HCT116 (cell line): ENCODE data around the gene RBMX. TPM values are rescaled to one million over a fixed set of nuclear protein-coding genes. Genes with fewer than 3 reads are reported as not detected.

Experiments used
- ATAC-seq: fragments of 200-7000 bp; cut with Tn5 transposase; 2 replicates; pipeline ENCODE4 v1.9.1; 2020; ENCODE audit warnings: mild to moderate bottlenecking, moderate library complexity
- BruUV-seq: library from RNA; stranded (reverse); fragments of 400-500 nt; replicated peaks from 2 replicates; lab custom pipeline; 2021; lab: Mats Ljungman, UMichigan
- CTCF ChIA-PET: fragments of 300-600 bp; sonication (Branson Sonifier 250); formaldehyde crosslinking; loops from one replicate; lab custom pipeline; 2021; ENCODE audit warnings: antibody characterized with exemption; lab: Charles Lee
- POLR2A ChIA-PET: fragments of 300-600, 350-600 bp; sonication (Branson Sonifier 250); formaldehyde crosslinking; loops from one replicate; lab custom pipeline; 2021; ENCODE audit warnings: antibody characterized with exemption; lab: Charles Lee
- RAD21 ChIA-PET, 2 experiments: fragments of 300-600 bp; sonication (Branson Sonifier 250); formaldehyde crosslinking; loops; one replicate each; lab custom pipeline; 2023; ENCODE audit warnings: low total read pairs in 2 of 2; ENCODE audit not compliant: uncharacterized antibody in 2 of 2, unreplicated experiment in 2 of 2, low non-redundant PET in 1 of 2; lab: Charles Lee
- DNase-seq: peaks from one replicate; pipeline ENCODE4 v3.0.0-alpha.2; 2010; ENCODE audit warnings: low read depth, low spot score
- H2AFZ ChIP-seq: fragments of 200-600 bp; shearing (Covaris generic), sonication (generic); 2 replicates; pipeline ENCODE4 v1.6.1; 2017; ENCODE audit warnings: low read depth, mixed run types, mixed read lengths, antibody characterized with exemption, low read length; ENCODE audit not compliant: poor library complexity, severe bottlenecking
- H3K27ac ChIP-seq: 2 replicates; pipeline ENCODE4 v1.5.1; 2012; ENCODE audit warnings: low read depth, low read length
- H3K27me3 ChIP-seq: fragments of 200-600 bp; sonication (generic); 2 replicates; pipeline ENCODE4 v1.6.1; 2016; ENCODE audit warnings: mixed run types, low read length, mixed read lengths; ENCODE audit not compliant: insufficient read depth
- H3K36me3 ChIP-seq, 2 experiments: fragments of 200-500 bp in 1 of 2; fragments of 200-600 bp in 1 of 2; sonication (Bioruptor generic) in 1 of 2; sonication (generic) in 1 of 2; 2 replicates each; pipeline versions ENCODE4 v1.5.1 to v1.6.1; 2014 to 2016; ENCODE audit warnings: low read length in 2 of 2, inconsistent platforms in 1 of 2, mixed read lengths in 1 of 2, mixed run types in 1 of 2; ENCODE audit not compliant: insufficient read depth in 2 of 2, control insufficient read depth in 1 of 2
- H3K4me1 ChIP-seq, 2 experiments: fragments of 200-600 bp in 1 of 2; sonication (generic) in 1 of 2; 2 replicates each; pipeline versions ENCODE4 v1.5.1 to v1.6.1; 2012 to 2017; ENCODE audit warnings: low read length in 2 of 2, inconsistent platforms in 1 of 2, mild to moderate bottlenecking in 1 of 2, mixed read lengths in 1 of 2, mixed run types in 1 of 2, moderate library complexity in 1 of 2; ENCODE audit not compliant: insufficient read depth in 2 of 2, control insufficient read depth in 1 of 2
- H3K4me2 ChIP-seq: fragments of 200-600 bp; sonication (generic); 2 replicates; pipeline ENCODE4 v1.6.1; 2017; ENCODE audit warnings: mixed run types, low read length, mixed read lengths
- H3K4me3 ChIP-seq, 2 experiments: fragments of 200-600 bp in 1 of 2; sonication (generic) in 1 of 2; replicated peaks in 1 of 2; 2 replicates each; pipeline ENCODE4 v1.5.1; 2011 to 2016; ENCODE audit warnings: low read length in 2 of 2, control low read depth in 1 of 2, low read depth in 1 of 2, mild to moderate bottlenecking in 1 of 2, mixed read lengths in 1 of 2, mixed run types in 1 of 2
- H3K79me2 ChIP-seq: fragments of 200-600 bp; sonication (generic); 2 replicates; pipeline ENCODE4 v1.6.1; 2017; ENCODE audit warnings: mild to moderate bottlenecking, mixed run types, low read length, moderate library complexity, mixed read lengths; ENCODE audit not compliant: insufficient read depth
- H3K9ac ChIP-seq: fragments of 200-600 bp; sonication (generic); 2 replicates; pipeline ENCODE4 v1.6.1; 2016; ENCODE audit warnings: low read length, mixed read lengths
- H3K9me2 ChIP-seq: fragments of 200-600 bp; sonication (generic), shearing (Covaris generic); 2 replicates; pipeline ENCODE4 v1.6.1; 2017; ENCODE audit warnings: mixed run types, mild to moderate bottlenecking, moderate library complexity; ENCODE audit not compliant: insufficient read depth
- H3K9me3 ChIP-seq, 2 experiments: fragments of 200-500 bp in 1 of 2; fragments of 200-600 bp in 1 of 2; sonication (Bioruptor generic) in 1 of 2; sonication (generic) in 1 of 2; 2 replicates each; pipeline ENCODE4 v1.6.1; 2014 to 2017; ENCODE audit warnings: low read length in 2 of 2, mixed read lengths in 2 of 2, inconsistent platforms in 1 of 2, low read depth in 1 of 2, mild to moderate bottlenecking in 1 of 2, mixed run types in 1 of 2, moderate library complexity in 1 of 2; ENCODE audit not compliant: control insufficient read depth in 1 of 2, insufficient read depth in 1 of 2
- H4K20me1 ChIP-seq: fragments of 200-600 bp; sonication (generic), shearing (Covaris generic); 2 replicates; pipeline ENCODE4 v1.6.1; 2017; ENCODE audit warnings: mixed run types, mild to moderate bottlenecking, moderate library complexity; ENCODE audit not compliant: insufficient read depth
- ATF3 ChIP-seq: IDR thresholded peaks from 2 replicates; pipeline ENCODE4 v1.6.1; 2012
- CBX3 ChIP-seq: IDR thresholded peaks from 2 replicates; pipeline ENCODE4 v1.6.1; 2012; ENCODE audit warnings: low read depth
- EZH2phosphoT487 ChIP-seq: fragments of 200-600 bp; IDR thresholded peaks from 2 replicates; pipeline ENCODE4 v1.6.1; 2018; ENCODE audit warnings: antibody characterized with exemption, borderline replicate concordance
- JUND ChIP-seq: IDR thresholded peaks from 2 replicates; pipeline ENCODE4 v1.6.1; 2012
- POLR2A ChIP-seq: IDR thresholded peaks from 2 replicates; pipeline ENCODE4 v1.7.0; 2011; ENCODE audit warnings: borderline replicate concordance; ENCODE audit not compliant: insufficient read depth, insufficient read length; ENCODE audit errors: extremely low read depth
- POLR2AphosphoS5 ChIP-seq: IDR thresholded peaks from 2 replicates; pipeline ENCODE4 v1.6.1; 2011; ENCODE audit warnings: mild to moderate bottlenecking, low read depth, low read length, moderate library complexity
- REST ChIP-seq: IDR thresholded peaks from 2 replicates; pipeline ENCODE4 v1.6.1; 2012; ENCODE audit warnings: low read depth
- SP1 ChIP-seq: IDR thresholded peaks from 2 replicates; pipeline ENCODE4 v1.6.1; 2012; ENCODE audit warnings: low read depth
- TCF7L2 ChIP-seq: IDR thresholded peaks from 2 replicates; pipeline ENCODE4 v1.7.0; 2011; ENCODE audit warnings: borderline replicate concordance, inconsistent platforms; ENCODE audit not compliant: insufficient read depth, insufficient read length; ENCODE audit errors: extremely low read depth
- YY1 ChIP-seq: IDR thresholded peaks from 2 replicates; pipeline ENCODE4 v1.6.1; 2011; ENCODE audit warnings: low read length, low read depth, moderate library complexity, mild to moderate bottlenecking; ENCODE audit not compliant: insufficient replicate concordance; ENCODE audit errors: extremely low read depth
- ZBTB33 ChIP-seq: IDR thresholded peaks from 2 replicates; pipeline ENCODE4 v1.6.1; 2011; ENCODE audit warnings: mild to moderate bottlenecking, low read length, moderate library complexity; ENCODE audit not compliant: insufficient replicate concordance; ENCODE audit errors: extremely low read depth
- intact Hi-C: fragments of 100-400 bp; cut with micrococcal nuclease; formaldehyde crosslinking; loops from 2 replicates; pipeline ENCODE4 v1.10.0; 2022
- total RNA-seq: library from RNA; stranded (reverse); gene quantifications from one replicate; pipeline ENCODE4 v1.2.1, GENCODE V29; 2021; ENCODE audit not compliant: unreplicated experiment

The RBMX gene
- total RNA-seq, 1 experiment from 2014 or later = 267 TPM

GRCh38 chrX:136827026-136827425 lies 53.5 kb downstream of the RBMX start:
- TF ChIP-seq POLR2AphosphoS5 (no peak), YY1 (no peak), EZH2phosphoT487 (no peak), ZBTB33 (no peak), CBX3 (no peak), POLR2A (no peak), ATF3 (no peak)
- DNase-seq (no peak), ATAC-seq (no peak)
- Histone ChIP-seq H3K4me2 (no peak overlapping the region), H3K4me1 (0 out of 4 replicates have a peak, but pooled peaks cover 0 to 3% of the 10 kb centered on the region in 2 experiments), H3K9ac (no peak overlapping the region), H3K9me2 (no peaks in the 10 kb centered on the region), H3K4me3 (no peak overlapping the region), H2AFZ (no peak overlapping the region), H4K20me1 (no peaks in the 10 kb centered on the region), H3K27ac (no peak overlapping the region), H3K79me2 (no peaks in the 10 kb centered on the region), H3K36me3 (no peaks in the 10 kb centered on the region), H3K27me3 (no peaks in the 10 kb centered on the region), H3K9me3 (no peaks in the 10 kb centered on the region)
- no TSS peak for BruUV-seq
- ChIA-PET RAD21 (no interaction called here), CTCF (no interaction called here), POLR2A (no interaction called here)
- intact Hi-C loops = no loop called here

GRCh38 chrX:136825771-136826170 lies 54.8 kb downstream of the RBMX start:
- no peaks in the 10 kb centered on the region for H3K9me3 ChIP-seq
- no peak for ATAC-seq
- no peak for DNase-seq
- no peak overlapping the region for H2AFZ ChIP-seq
- no peaks in the 10 kb centered on the region for H3K36me3 ChIP-seq
- no peak overlapping the region for H3K27ac ChIP-seq
- no peaks in the 10 kb centered on the region for H3K27me3 ChIP-seq
- no TSS peak for BruUV-seq
- ChIA-PET CTCF (no interaction called here), POLR2A (no interaction called here), RAD21 (no interaction called here)
- H3K4me2 ChIP-seq = no peak overlapping the region
- H3K9ac ChIP-seq = no peak overlapping the region
- H3K4me1 ChIP-seq = 0 out of 4 replicates have a peak, but pooled peaks cover 0 to 3% of the 10 kb centered on the region in 2 experiments
- H3K9me2 ChIP-seq = no peaks in the 10 kb centered on the region
- H4K20me1 ChIP-seq = no peaks in the 10 kb centered on the region
- intact Hi-C loops = no loop called here
- H3K4me3 ChIP-seq = no peak overlapping the region
- H3K79me2 ChIP-seq = no peaks in the 10 kb centered on the region
- no peak for TF ChIP-seq JUND
- no peak for TF ChIP-seq SP1
- TF ChIP-seq YY1 = no peak
- TF ChIP-seq POLR2A = no peak
- no peak for TF ChIP-seq CBX3
- no peak for TF ChIP-seq ZBTB33
- TF ChIP-seq REST = no peak
- TF ChIP-seq TCF7L2 = no peak
